GM23338 (cell line): Measurements from ENCODE around the gene NUB1.

ENCODE experiments used
- CREB1 ChIP-seq: fragments of 250-450 bp; sonication (Bioruptor Pico); IDR thresholded peaks from 2 replicates; pipeline ENCODE4 v1.5.0; 2020; ENCODE audit warnings: low read depth, mild to moderate bottlenecking, moderate library complexity
- EZH2 ChIP-seq: fragments of 200-600 bp; sonication (generic); IDR thresholded peaks from one replicate; pipeline ENCODE4 v1.8.0; 2017; ENCODE audit warnings: antibody characterized with exemption, mild to moderate bottlenecking, low read depth; ENCODE audit not compliant: unreplicated experiment
- POLR2AphosphoS5 ChIP-seq: IDR thresholded peaks from 2 replicates; pipeline ENCODE4 v1.6.1; 2016; ENCODE audit warnings: antibody characterized with exemption, low read depth
- TF ChIP-seq, protein P1 (sequence below), 2 experiments: fragments of 200-600 bp in 1 of 2; sonication (generic) in 1 of 2; conservative IDR thresholded peaks; 2 replicates each; pipeline versions ENCODE4 v1.5.1 to v1.6.1; 2016 to 2017; ENCODE audit warnings: antibody characterized with exemption in 2 of 2, low read depth in 2 of 2, mild to moderate bottlenecking in 2 of 2, moderate library complexity in 1 of 2
- TF ChIP-seq, protein P2 (sequence below): IDR thresholded peaks from 2 replicates; pipeline ENCODE4 v1.6.1; 2016; ENCODE audit warnings: antibody characterized with exemption
- TF ChIP-seq, protein P3 (sequence below): IDR thresholded peaks from one replicate; pipeline ENCODE4 v1.6.1; 2018; ENCODE audit warnings: antibody characterized with exemption; ENCODE audit not compliant: unreplicated experiment

DNA sequence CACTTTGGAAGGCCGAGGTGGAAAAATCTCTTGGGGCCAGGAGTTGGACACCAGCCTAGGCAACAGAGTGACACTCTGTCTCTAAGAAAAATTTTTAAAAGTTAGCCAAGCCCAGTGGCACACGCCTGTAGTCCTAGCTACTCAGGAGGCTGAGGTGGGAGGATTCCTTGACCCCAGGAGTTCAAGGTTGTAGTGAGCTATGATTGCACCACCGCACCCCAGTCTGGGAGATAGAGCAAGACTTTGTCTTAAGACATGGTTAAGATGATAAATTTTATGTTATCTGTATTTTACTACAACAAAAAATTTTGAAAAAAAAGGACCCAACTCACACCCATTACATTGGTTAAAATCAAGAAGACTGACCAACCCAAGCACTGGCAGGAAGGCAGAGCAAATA is 48.8 kb upstream of the NUB1 start:
- TF ChIP-seq, protein P1, sequence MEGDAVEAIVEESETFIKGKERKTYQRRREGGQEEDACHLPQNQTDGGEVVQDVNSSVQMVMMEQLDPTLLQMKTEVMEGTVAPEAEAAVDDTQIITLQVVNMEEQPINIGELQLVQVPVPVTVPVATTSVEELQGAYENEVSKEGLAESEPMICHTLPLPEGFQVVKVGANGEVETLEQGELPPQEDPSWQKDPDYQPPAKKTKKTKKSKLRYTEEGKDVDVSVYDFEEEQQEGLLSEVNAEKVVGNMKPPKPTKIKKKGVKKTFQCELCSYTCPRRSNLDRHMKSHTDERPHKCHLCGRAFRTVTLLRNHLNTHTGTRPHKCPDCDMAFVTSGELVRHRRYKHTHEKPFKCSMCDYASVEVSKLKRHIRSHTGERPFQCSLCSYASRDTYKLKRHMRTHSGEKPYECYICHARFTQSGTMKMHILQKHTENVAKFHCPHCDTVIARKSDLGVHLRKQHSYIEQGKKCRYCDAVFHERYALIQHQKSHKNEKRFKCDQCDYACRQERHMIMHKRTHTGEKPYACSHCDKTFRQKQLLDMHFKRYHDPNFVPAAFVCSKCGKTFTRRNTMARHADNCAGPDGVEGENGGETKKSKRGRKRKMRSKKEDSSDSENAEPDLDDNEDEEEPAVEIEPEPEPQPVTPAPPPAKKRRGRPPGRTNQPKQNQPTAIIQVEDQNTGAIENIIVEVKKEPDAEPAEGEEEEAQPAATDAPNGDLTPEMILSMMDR (conservative IDR thresholded peaks at IDR 0.05; ENCODE audit: low read depth in 2 of 2), result no peak
- TF ChIP-seq CREB1, result no peak
- no peak for TF ChIP-seq EZH2
- TF ChIP-seq, protein P2, sequence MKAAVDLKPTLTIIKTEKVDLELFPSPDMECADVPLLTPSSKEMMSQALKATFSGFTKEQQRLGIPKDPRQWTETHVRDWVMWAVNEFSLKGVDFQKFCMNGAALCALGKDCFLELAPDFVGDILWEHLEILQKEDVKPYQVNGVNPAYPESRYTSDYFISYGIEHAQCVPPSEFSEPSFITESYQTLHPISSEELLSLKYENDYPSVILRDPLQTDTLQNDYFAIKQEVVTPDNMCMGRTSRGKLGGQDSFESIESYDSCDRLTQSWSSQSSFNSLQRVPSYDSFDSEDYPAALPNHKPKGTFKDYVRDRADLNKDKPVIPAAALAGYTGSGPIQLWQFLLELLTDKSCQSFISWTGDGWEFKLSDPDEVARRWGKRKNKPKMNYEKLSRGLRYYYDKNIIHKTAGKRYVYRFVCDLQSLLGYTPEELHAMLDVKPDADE, result no peak
- TF ChIP-seq, protein P3, sequence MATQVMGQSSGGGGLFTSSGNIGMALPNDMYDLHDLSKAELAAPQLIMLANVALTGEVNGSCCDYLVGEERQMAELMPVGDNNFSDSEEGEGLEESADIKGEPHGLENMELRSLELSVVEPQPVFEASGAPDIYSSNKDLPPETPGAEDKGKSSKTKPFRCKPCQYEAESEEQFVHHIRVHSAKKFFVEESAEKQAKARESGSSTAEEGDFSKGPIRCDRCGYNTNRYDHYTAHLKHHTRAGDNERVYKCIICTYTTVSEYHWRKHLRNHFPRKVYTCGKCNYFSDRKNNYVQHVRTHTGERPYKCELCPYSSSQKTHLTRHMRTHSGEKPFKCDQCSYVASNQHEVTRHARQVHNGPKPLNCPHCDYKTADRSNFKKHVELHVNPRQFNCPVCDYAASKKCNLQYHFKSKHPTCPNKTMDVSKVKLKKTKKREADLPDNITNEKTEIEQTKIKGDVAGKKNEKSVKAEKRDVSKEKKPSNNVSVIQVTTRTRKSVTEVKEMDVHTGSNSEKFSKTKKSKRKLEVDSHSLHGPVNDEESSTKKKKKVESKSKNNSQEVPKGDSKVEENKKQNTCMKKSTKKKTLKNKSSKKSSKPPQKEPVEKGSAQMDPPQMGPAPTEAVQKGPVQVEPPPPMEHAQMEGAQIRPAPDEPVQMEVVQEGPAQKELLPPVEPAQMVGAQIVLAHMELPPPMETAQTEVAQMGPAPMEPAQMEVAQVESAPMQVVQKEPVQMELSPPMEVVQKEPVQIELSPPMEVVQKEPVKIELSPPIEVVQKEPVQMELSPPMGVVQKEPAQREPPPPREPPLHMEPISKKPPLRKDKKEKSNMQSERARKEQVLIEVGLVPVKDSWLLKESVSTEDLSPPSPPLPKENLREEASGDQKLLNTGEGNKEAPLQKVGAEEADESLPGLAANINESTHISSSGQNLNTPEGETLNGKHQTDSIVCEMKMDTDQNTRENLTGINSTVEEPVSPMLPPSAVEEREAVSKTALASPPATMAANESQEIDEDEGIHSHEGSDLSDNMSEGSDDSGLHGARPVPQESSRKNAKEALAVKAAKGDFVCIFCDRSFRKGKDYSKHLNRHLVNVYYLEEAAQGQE, result no peak
- no peak for TF ChIP-seq POLR2AphosphoS5
